ENCODE data around the gene AVPR2.

The AVPR2 gene

GRCh38 chrX:153871451-153871850 is 33.0 kb upstream of the AVPR2 start:
- no peak for DNase-seq (ENCODE audit: low read depth in 2 of 2)

DNA sequence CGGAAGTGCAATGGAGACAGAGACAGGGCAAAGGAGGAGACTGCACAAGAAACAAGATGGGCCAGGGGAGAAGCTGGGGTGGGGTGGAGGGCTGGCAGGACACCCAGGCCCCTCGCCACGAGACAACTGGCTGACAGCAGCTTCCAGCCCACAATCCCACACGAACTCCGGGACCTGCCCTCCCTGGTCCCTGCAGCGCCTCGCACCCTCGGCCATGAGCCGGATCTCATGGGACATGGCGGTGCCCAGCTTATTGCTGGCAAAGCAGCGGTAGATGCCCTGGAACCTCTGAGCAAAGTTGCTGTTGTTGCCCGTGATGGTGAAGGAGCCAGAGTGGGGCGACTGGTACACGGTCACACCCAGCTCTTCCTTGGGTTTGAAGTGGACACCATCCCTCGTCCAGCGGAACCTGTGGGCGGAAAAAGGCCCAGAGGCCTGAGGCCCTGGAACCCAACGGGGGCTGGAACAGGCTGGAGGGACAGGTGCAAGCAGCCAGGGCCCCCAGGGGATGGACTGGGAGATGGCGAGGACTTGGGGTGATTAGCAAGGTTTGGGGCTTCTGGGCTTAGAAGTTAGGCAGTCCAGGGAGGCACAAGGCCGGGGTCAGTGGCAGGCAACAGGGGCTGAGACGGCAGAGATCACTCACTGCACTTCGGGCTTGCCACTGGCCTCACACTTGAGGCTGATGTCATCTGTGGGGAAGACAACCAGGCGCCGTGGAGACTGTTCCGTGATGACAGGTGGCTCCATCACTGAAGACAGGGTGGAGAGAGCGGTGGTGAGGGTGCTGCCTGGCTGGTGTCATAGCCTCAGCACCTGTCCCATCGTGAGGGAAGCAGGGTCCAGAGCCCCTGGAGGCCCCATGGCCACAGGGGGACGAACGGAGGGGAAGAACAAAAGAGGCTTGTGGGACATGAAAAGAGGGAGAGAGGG is 32.3 kb upstream of the AVPR2 start:
- DNase-seq (ENCODE audit: low read depth in 2 of 2) = no peak

DNA sequence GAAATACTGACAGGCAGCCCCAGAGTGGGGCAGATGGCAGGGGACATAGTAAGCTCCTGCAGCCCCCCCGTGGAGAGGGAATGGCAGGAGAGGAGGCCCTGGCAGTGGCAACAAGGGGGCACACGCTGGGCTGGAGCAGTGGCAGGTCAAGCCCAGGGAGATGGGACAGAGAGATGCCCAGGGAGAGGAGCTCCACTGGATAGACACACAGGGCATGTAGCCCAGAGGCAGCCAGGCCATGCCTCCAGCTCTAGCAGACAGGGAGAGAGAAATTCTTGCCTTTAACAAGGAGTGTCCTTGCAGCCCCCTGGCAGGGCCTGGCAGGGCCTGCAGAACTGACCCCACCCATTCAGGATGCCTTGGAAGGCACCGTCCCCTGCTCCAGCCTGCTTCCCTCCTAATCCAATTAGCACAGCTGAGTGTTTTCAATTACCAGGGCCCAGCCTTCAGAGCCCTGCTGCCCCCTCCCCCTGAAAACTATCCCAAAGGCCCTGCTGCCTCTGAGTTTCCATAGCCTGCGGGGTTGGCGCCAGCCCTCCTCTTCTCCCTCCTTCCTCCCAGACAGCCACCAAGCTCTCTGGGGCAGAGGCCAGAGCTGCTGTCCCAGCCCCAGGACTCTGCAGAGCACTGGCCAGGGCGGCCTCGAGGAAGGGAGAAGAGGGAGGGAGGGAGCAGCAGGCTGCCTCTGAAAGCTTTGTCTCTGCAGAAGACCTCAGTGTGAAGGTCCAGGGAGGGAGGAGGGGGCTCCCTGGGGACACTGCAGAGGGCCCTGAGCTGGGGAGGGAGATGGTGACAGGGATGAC is 31.0 kb upstream of the AVPR2 start:
- DNase-seq (ENCODE audit: low read depth in 2 of 2) = no peak

DNA sequence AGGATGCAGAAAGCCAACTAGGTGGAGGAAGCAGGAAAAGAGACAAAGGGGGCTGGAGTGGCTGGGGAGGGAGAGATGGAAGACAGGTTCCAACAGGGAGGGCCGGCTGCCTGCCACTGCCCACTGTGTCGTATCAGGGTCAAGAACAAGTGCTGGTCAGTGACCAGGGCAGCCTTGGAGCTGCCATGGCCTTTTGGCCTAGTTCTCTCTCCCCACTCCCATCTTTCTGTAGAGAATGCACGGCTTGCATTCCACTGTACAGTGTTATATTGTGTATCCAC is 30.4 kb upstream of the AVPR2 start:
- DNase-seq (ENCODE audit: low read depth in 2 of 2) = no peak

GRCh38 chrX:153874366-153875125 is 29.9 kb upstream of the AVPR2 start:
- no peak for DNase-seq (ENCODE audit: low read depth in 2 of 2)

DNA sequence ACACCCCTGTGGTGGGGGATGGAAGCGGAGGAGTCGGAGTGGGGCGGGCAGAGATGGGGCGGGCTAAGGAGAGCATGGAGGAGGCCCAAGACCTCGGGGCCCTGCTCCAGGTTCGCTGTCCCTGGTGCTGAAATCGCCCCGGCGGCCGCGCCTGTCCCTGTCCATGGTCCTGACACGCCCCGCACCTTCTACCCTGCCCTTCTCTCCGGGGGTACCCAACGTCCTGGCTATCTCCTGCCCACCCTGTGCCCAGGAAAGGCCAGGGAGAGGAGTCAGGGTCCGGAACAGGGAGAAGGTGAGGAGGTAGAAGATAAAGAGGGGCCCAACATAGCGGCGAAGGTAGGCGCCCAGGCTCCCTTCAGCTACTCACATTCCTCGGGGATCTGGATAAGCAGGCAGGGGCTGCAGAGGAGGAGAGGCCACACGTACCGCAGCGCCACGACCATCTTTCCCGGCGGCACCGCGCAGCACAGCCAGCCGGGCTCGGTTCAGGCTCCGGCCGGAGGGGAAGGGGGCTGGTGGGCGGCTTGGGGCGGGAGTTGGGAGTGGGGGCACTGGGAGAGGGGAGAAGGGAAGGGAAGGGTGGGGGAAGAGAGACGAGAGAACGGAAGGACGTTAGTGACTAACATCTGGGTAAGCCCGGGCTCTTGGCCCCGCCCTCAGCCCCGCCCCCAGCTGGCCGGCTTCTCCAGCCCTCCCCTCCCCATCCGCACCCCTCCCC is 28.9 kb upstream of the AVPR2 start:
- peak; percentile 24 to 33 for DNase-seq (ENCODE audit: low read depth in 2 of 2)

- no peak for DNase-seq (ENCODE audit: low read depth in 2 of 2)
Observed at GRCh38 chrX:153876112-153876491, 28.4 kb upstream of the AVPR2 start.

DNA sequence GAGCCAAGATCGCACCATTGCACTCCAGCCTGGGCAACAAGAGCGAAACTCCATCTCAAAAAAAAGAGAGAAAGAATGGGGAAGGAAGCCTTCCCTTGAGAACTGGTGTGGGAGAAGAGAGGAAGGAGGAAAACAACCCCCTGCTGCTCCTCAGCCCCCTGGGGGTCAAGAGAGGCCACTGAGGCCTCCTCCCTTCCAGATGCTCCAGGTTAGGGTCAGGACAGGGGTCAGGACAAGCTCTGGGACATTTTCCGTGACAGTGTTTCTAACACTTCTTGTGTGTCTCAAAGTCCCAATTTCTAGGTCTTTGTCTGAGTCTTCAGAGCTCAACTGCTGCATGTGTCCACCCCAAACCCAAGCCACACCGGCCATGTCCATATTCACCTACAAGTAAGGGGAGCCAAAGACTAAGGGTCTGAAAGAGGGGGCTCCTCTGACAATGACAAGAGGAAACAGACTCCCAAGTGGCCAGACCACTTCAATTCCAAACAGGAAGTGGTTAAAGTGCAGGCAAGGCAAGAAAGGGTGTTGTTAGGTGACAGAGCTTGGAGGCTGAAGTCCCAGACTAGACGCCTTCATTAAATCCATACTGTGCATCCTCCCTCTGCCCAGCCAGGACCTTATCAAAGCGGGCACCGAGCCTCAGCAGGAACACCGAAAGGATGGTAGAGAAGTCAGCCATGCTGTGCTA is 26.8 kb upstream of the AVPR2 start:
- no peak for DNase-seq (ENCODE audit: low read depth in 2 of 2)

DNA sequence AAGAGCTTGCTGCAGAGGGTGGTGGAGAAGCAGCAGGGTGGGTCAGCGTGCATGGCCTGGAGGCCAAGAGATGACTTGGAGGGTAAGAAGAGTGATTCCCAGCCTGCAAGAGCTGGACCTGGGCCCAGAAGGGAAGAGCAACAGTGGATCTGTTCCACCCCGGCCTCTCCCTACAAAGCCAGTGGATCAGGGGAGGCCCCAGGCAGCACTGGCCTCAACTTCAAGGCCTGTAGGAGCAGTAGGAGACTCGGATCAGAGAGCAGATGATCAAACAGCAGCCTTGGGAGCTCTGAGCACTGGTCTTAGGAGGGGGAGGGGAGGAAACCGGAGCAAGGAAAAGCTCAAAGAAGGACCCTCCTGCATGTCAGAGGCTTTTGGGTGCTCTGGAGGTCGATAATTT is 26.1 kb upstream of the AVPR2 start:
- DNase-seq (ENCODE audit: low read depth in 2 of 2) = no peak

DNA sequence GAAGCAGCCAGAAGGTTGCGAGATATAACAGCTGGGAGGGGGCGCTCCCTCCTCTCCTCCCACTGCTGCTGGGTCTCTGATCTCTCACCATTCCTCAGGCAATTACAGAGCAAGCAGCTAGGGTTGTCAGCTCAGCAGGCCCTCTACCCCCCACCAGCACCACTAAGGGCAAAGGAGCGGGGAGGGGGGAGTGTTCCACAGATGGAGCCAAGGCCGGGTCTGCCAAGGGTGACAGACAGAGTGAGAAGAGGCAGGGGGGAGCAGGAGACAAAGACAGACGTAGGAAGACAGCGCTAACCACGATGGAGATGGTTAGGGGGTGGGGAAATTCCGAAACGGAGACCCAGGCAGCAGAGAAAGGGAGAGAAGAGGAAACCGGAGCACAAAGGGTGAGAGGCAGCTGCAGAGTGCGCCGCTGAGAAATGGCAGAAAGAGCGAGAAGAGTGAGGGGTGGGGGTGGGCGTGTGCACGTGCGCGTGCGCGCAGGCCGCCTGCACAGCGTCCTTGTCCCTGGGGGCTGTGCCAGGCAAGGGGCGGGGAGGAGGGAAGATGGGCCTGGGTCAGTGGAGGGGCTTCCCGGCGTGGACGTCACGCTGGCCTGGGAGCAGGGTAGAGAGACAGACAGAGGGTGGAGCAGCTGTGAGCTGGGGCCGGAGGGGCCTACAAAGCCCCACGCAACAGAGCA is 25.4 kb upstream of the AVPR2 start:
- no peak for DNase-seq (ENCODE audit: low read depth in 2 of 2)

- DNase-seq (ENCODE audit: low read depth in 2 of 2) = no peak
Observed at GRCh38 chrX:153879741-153880439, 24.6 kb upstream of the AVPR2 start.

DNA sequence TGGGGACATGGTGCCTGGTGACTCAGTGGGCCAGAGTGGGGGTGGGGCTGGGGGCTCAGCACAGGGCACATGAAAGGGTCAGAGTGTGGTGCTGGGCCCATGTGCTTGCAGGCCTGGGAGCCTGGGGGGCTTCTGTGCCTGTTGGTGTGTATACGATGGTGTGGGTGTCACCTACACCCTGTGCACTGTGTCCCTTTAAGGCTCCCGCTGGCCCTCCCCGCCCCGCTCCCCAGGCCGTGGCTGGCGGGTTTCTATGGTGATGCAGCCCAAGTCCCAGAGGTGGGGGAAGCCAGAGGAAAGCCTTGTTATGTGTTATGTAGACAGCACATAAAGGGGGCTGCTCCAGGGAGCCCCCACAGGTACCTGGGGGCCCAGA is 24.0 kb upstream of the AVPR2 start:
- DNase-seq (ENCODE audit: low read depth in 2 of 2) = no peak

- DNase-seq (ENCODE audit: low read depth in 2 of 2) = no peak
Observed at GRCh38 chrX:153881281-153881680, 23.2 kb upstream of the AVPR2 start.

- DNase-seq (ENCODE audit: low read depth in 2 of 2) = no peak
Observed at GRCh38 chrX:153882086-153882498, 22.4 kb upstream of the AVPR2 start.

GRCh38 chrX:153882557-153882956 is 21.9 kb upstream of the AVPR2 start:
- no peak for DNase-seq (ENCODE audit: low read depth in 2 of 2)

- DNase-seq (ENCODE audit: low read depth in 2 of 2) = no peak
Observed at GRCh38 chrX:153883163-153883843, 21.2 kb upstream of the AVPR2 start.

- DNase-seq (ENCODE audit: low read depth in 2 of 2) = no peak
Observed at GRCh38 chrX:153884136-153884535, 20.3 kb upstream of the AVPR2 start.

DNA sequence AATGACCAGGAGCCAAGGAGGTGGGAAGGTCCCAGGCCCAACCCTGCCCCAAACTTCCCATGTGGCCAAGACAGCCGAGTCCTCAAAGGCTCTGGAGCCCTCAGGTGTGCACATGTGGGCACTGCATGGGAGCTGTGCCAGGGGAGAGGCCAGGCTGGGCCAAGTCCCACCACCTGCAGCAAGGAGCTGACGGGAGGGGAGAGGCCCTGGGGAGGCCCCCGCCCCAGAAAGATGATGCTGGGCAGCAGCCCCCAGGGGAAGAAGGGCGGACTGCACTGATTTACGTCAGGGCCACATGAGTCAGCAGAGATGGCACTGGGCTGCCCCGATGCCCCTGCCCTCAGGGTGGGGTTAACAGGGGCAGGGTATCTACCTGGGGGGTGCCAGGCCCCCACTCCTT is 19.9 kb upstream of the AVPR2 start:
- no peak for DNase-seq (ENCODE audit: low read depth in 2 of 2)

GRCh38 chrX:153885208-153885787 is 19.2 kb upstream of the AVPR2 start:
- no peak for DNase-seq (ENCODE audit: low read depth in 2 of 2)

Measured in stimulated activated CD8-positive, alpha-beta memory T cell treated with anti-CD3 and anti-CD28 coated beads, Interleukin-15, amount 100 ng/mL, for 48 hours (primary cell).